Pericardium fibroblast (primary cell): Measurements from ENCODE around the gene KCNH1. TPM values are rescaled to one million over a fixed set of nuclear protein-coding genes. Genes with fewer than 3 reads are reported as not detected.

Source experiments
- total RNA-seq: library from RNA; depleted of rRNA; stranded (reverse); fragments of >200 nt; gene quantifications from 2 replicates; pipeline ENCODE4 v1.2.3, GENCODE V29; 2015

The KCNH1 gene
- not detected in 2 replicates for total RNA-seq

GRCh38 chr1:211133836-211134669 is at the start of gene KCNH1:
KCNH1 (minus strand) TSS chr1:211134148; CDS start chr1:211133945, 203 bp downstream.

Other genes with a start within 250 kb of the KCNH1 start
- gene RCOR3, start 125.2 kb upstream of the KCNH1 start, total RNA-seq = 14.9 and 17.3 TPM in 2 replicates
- 3.0 and 12.3 TPM in 2 replicates for gene TRAF5, start 192.7 kb upstream of the KCNH1 start, total RNA-seq